ENCODE results near the gene ATP6V0E2.

DNA sequence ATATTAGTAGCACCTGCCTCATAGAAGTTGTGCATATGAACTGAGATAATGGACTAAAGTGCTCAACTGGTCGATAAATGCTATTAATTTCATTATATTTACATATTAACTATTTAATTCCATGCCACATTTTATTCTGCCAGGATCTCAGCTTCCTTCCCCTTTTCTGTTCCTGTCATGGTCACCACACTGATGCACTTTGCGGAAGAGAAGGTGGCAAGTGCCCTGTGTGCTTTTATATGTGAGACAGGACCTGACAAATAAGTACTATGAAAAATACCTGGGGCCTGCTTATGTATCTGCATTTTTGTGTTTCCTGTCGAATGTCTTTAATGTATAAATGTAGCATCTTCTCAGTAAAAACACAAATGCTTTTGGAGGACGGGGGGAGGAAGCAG lies 12.2 kb downstream of the ATP6V0E2 start:
- TF ChIP-seq, protein P1, sequence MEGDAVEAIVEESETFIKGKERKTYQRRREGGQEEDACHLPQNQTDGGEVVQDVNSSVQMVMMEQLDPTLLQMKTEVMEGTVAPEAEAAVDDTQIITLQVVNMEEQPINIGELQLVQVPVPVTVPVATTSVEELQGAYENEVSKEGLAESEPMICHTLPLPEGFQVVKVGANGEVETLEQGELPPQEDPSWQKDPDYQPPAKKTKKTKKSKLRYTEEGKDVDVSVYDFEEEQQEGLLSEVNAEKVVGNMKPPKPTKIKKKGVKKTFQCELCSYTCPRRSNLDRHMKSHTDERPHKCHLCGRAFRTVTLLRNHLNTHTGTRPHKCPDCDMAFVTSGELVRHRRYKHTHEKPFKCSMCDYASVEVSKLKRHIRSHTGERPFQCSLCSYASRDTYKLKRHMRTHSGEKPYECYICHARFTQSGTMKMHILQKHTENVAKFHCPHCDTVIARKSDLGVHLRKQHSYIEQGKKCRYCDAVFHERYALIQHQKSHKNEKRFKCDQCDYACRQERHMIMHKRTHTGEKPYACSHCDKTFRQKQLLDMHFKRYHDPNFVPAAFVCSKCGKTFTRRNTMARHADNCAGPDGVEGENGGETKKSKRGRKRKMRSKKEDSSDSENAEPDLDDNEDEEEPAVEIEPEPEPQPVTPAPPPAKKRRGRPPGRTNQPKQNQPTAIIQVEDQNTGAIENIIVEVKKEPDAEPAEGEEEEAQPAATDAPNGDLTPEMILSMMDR (IDR thresholded peaks at IDR 0.05; ENCODE audit: insufficient read depth, low read length), result no peak
- TF ChIP-seq POLR2AphosphoS5 (IDR thresholded peaks at IDR 0.05; ENCODE audit: low read depth), result no peak
- TF ChIP-seq, protein P2, sequence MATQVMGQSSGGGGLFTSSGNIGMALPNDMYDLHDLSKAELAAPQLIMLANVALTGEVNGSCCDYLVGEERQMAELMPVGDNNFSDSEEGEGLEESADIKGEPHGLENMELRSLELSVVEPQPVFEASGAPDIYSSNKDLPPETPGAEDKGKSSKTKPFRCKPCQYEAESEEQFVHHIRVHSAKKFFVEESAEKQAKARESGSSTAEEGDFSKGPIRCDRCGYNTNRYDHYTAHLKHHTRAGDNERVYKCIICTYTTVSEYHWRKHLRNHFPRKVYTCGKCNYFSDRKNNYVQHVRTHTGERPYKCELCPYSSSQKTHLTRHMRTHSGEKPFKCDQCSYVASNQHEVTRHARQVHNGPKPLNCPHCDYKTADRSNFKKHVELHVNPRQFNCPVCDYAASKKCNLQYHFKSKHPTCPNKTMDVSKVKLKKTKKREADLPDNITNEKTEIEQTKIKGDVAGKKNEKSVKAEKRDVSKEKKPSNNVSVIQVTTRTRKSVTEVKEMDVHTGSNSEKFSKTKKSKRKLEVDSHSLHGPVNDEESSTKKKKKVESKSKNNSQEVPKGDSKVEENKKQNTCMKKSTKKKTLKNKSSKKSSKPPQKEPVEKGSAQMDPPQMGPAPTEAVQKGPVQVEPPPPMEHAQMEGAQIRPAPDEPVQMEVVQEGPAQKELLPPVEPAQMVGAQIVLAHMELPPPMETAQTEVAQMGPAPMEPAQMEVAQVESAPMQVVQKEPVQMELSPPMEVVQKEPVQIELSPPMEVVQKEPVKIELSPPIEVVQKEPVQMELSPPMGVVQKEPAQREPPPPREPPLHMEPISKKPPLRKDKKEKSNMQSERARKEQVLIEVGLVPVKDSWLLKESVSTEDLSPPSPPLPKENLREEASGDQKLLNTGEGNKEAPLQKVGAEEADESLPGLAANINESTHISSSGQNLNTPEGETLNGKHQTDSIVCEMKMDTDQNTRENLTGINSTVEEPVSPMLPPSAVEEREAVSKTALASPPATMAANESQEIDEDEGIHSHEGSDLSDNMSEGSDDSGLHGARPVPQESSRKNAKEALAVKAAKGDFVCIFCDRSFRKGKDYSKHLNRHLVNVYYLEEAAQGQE (IDR thresholded peaks at IDR 0.05; ENCODE audit: insufficient replicate concordance, low read depth), result no peak
- TF ChIP-seq GABPA (IDR thresholded peaks at IDR 0.05; ENCODE audit: low read depth), result no peak
- TF ChIP-seq SPI1 (IDR thresholded peaks at IDR 0.05; ENCODE audit: borderline replicate concordance, low read depth), result peak; percentile 62; the same call in 1 of the 2 replicates

Measured in HL-60 (cell line).